Hematopoietic multipotent progenitor cell treated with erythropoietin and hydrocortisone succinate and interleukin-3 and kit ligand, for 8 days (in vitro differentiated cells): ENCODE measurements around the gene KCNK18.

ENCODE experiments used
- DNase-seq: peaks from one replicate; pipeline ENCODE4 v3.0.0-alpha.2; 2015

KCNK18 gene

DNA sequence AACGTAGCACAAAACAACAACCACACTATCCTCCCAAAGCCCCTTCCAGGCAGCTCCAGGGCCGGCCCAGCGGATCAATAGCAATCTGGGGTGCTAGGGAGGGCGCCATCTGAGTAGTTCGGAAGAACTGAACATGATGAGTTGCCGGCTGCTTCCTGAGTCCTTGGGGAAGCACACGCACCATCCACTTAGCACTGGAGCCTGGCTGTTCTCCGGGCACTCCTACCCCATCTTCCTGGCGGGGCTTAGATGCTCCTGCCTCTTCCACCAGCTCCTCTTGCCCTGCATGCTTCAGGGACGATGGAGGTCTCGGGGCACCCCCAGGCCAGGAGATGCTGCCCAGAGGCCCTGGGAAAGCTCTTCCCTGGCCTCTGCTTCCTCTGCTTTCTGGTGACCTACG is at the start of gene KCNK18:
Gene KCNK18 (plus strand): TSS at position 301 of the 400 bp plus-strand sequence. CDS start 0 bp downstream, at position 301.
- no peak for DNase-seq

DNA sequence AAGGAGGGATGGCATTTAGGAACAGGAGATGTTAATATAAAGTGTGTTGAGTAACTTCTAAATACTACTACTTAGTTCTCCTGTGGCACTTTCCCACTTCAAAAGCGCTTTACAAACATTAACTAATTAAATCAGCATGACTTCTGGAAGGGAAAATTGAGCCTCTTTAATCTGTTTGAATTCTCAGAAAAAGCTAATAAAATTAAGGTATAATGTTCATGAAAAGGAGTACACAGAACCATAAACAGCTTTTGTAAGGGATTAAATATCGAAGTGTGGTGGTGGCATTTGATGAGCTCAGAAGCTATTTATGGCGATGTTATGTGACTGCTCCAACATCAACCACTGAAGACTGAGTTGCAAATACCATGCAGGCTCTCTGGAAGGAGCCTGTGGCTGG is 49.0 kb upstream of the KCNK18 start:
- no peak for DNase-seq

DNA sequence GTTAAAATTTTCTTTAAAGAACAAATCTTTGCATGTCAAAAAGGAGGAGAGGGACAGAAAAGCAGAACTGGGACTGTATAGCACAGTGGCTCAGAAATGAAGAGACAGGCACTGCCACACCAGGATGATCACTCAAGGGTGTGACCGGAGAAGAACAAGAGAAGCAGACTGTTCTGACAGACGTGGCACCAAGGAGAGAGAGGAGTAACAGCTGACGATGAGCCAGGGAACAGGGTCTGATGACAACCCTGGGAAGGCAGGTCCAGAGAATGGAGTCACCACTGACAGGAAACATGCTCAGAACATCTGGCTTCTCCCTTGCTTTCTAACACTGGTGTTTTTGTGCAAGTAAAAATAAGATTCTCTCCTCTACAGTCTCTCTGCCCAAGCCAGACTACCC is 44.6 kb upstream of the KCNK18 start:
- no peak for DNase-seq

DNA sequence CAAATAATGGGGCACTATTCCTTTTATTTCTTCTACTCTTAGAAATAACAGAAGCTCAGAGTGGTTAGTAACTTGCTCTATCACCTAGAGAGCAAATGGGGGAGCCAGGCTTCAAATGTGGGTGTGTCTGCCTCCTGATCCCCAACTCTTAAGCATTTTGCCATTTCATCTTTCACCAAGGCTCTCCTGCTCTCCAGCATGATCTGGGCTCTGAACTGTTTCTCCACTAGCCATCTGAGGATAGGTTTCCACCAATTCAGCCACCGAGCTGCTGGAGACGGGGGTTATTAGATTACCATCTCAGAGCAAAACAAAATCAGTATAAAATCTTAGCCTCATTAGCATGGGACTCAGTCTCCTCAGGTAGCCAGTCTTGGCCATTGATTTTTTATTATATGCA is 39.0 kb upstream of the KCNK18 start:
- no peak for DNase-seq

DNA sequence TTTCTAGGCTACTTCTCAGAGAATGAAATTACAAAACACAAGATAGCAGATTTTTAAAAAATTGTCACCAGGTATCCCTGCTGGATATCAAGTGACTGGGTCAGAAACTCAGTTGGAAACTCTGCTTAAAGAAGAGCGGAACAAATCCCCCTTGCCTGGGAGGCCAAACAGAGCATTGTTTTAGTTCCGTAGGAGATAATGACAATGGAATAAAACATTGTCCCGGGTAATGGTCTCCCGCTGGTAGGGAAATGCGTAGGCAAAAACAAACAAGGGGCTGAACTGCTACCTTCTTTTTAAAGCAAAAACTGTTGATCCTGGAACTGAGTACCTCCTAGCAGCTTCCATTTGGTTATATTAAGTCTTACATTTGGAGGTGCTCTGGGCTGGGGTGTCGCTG is 37.9 kb upstream of the KCNK18 start:
- no peak for DNase-seq

DNA sequence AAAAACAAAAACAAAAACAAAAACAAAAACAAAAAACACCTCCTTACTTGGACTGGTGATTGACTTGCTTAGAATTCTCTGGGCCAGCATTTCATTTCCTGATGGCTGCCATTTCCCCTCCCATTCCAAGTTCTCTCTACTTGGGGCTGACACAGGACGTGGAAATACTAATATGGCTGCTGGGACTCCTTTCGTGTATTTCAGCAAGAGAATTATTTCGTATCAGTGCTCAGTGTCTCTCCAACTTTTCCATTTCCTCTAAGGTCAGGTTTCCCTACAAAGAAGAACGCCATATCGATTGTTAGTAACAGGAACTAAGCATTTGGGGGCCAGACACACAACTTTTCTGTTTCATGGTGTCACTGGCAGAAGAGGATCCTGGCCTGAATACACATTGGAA is 36.7 kb upstream of the KCNK18 start:
- DNase-seq = no peak

DNA sequence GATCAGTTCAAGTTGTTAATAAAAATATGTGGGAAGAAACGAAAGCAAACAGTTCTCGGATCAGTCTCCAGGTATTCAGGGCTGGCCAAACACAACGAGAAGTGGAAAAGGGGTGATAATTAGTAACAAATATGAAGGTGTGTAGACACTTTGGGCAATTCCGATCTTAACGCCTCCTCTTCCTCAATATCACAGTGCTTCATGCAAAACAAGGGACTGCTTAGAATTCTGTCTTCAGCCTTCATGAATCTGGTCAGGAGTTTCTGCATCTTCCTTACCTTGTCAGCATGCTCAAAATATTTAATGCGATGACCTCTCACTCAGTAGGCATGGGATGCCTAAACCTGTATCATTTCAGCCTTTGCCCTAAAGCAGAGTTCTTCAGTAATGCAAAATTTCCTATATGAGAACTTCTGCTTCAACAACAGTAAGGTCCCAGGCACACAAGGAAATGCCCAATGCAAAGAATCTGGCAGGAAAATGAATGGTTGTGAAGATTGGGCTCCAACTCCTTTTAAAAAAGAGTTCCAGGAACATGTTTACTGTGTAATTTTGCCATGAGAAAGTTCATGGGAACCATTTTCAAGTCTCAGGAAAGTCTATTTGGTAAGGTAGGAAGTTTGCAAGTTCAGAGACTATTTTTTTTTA is 35.8 kb upstream of the KCNK18 start:
- no peak for DNase-seq

DNA sequence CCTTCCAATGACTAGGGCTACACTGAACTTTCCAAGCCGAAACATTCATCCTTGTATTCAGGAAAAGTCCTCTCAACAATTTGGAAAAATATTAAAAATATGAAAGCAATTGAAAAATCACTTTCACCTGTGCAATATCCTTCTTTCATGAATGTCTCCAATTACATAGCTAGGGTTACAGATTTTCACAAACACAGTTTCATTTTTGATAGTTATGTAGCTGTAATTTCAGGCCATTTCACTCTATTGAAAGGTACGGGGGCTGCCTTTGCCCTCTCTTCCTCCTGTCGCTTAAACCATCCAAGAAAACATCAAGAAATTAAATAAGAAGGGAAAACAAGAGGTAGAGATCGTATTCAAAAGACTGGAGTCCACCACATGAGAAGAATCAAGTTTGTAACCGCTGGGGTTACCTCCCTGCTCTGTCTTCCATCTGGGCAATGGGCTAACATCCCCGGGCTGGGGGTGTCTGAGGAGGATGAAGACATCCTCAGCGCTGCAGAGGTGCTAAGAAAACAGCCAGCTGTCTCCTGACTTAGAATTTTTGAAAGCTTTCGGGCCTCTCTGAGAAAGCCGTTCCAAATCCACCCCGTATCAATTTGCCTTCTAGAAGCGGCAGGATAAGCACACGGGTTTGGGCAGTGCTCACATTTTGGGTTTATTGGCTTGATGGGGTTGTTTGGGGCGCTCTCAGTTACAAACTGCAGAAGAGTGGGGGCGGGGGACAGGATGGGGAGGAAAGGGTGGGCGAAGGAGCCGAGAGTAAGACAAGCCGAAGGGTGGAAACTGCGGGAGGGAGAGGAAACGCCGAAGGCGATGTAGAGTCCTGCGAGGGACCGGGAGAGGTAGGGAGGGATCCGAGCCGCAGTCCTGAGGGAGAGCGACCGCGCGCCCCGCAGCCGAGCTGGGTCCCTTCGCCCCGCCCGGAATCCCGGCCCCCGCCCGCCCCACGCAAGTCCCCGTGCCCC is 34.9 kb upstream of the KCNK18 start:
- DNase-seq = no peak

DNA sequence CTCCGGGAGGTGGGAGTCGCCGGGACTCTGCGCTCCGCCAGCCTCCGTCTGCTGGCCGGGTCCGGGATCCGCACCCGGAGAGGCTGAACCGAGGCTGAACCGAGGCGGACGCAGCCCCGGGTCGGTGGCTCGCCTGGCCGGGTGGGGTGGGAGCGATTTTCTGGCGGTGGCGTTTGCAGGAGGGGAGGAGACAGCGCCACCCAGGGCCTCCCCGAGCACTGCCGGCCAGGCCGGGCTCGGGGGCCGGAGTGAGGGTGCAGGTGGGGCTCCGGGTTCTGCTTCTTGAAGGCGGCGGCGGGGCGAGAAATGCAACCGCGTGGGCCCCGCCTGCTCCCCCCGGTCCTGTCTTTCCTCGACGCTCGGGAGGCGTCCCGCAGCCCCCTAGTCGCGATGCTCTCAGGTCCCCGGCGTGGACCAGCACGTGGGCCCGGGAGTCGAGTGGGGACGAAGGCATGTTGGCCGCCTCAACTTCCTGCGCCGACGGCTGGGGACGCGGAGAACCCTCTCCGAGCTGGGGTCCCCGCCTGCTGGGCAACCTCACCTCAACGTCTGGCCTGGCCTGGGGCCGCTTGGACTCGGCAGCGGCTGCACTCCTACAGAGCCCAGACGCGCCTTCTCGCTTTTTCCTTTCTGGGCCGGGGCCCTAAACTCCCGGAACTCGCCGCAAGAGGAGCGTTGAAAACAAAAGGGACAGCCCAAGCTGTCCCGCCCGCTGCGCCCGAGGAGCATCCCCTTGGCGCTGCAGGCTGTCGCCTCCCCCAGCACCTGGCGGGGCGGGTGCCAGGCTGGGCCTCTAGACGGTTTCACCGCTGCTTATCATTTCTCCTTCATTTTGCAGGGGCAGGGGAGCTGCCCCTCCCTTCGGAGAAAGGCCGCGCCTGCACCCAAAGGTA is 34.0 kb upstream of the KCNK18 start:
- no peak for DNase-seq

DNA sequence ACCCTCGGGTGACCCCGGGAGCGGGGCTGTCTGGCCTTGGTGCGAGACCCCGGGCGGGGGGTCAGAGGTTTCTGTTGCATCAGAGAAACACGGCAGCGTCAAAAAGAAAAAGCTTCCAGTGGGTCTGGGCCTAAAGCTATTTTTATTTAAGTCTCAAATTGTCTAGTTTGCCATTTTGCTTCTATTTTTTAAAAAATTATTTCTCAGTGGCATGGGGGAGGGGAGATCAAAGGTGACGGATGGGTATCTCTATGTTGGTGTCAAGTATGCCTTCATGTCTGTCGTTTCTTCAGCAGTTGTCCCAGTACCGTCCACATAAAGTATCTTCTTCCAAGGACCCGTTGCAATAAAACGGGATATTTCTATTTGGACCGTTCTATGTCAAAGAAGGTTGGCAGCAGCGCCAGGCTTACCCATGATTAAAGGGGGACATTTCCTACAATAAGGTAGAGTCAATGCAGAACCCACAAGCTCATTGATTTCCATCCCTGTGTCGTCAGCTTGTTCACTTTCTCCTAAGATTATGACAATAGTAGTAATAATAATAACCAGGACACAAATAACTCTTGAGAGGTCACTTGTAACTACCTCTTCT is 33.2 kb upstream of the KCNK18 start:
- no peak for DNase-seq

DNA sequence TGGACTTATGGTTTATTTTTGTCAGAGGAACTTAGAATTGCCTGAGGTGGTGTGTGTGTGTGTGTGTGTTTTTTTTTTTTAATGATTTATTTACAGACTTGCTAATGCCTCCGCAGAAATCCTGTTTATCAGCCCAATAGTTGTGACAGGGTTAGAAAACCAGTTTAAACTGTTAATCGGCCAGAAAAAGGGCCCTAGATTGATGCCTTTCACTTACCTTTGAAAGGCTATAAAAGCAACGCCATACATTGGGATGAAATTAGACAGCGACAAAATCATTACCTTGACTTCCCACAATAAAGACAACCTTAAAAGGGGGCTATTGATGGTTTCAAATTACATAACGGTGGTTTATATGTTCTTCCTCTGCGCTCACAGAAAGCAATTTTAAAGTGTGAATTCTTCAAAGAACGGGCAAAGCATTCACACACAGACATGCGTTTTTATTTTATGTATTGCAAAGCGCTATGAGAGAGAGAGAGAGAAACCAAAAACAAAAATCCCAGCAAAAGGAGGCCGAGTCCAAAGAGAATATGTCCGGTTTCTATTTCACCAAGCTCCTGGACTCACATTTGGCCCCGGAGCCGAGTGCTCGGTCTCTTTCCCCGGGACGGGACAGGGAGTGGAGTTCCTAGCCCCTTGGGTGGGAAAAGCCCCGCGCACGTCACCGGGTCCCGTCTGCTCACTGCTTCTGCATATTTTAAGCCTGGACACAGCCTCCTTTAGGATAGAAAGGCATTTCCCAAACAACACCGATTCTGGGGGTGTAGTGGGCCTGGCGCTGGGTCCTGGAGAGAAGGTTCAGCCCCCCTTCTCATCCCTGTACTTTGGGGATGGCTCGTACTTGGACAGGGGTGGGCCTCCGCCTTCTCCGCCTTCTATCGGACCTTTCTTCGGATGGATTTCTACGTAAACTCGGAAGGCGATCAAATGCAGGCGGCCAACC is 32.4 kb upstream of the KCNK18 start:
- DNase-seq = no peak

DNA sequence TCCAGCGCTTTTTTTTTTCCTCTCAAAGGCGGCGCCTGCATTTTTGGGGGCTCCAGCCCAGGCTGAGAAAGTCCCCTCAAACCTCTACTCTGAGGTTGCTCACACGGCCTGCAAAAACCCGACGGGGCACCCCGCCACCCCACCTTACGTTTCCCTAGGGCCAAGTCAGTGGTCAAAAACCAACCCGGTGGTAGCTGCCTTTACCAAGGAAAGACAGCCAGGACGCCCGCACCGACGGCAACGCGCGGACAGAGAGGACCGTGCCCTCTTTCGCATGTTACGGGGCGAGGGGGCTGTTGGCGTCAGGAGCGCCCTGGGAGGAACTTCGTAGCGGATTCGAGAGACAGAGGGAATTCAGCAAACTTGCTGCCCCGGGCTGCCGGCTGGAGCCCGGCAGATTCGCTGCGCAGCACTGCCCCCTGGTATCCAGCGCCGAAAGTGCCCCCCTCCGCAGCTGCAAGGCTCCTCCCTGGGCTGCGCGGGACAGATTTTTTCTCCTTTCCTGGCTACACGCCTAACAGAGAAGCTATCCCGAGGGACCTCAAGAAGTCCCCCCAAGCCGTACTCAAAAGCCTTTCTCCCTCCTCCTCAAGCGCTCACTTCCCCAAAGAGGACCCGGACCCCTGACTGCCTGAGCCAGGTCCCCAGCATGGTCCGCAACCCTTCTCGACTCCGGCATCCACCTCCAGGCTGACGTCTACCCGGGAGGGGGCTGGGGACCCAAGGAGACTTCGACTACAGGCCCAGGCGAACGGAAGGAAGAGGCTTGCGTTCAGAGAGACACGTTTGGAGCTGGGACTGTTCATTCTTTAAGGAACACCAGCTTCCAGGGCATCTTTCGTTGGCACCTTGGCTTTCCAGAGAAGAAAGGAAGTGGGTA is 31.5 kb upstream of the KCNK18 start:
- DNase-seq = peak; percentile 19

DNA sequence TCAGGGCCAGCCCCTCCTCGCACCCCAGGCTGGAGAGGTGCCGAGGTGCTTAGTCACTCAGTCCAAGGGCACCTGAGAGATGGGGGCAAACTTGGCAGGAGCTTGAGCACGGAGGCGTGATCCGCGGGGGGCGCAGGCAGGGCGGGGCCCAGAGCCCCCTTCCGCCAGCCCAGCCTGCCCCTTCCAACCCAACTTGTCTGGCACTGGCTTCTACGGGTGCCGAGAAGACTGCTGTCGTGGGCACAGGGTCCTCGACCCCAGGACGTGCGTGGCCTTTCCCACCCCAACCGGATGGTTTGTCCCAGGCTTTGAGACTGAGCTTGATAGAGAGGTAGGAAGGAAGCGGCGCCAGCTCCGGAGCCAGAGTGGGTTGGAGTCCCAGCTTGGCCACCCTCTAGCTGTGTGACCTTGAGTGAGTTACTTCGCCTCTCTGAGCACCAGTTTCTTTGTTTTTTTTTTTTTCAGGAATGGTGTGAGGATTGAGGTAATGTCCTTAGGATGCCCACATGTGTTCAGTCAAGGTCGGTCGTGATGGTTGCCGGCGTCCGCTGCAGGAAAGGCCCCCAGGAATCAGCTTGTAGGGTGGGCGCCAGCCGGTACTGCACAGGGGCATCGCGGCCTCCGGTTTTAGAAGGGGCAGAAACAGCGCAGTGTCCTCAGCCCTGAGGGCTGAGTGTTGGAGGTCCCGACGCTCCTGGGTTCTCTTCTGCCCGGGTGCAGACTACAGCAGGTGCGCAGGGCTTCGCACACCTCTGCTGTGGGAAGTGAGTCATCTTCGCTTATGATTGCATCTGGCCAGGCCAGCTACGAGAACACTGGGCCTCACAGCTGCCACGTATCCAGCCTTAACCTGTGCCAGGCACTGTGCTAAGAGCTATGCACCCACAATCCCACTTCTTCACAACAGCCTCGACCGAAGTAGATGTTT is 30.6 kb upstream of the KCNK18 start:
- DNase-seq = no peak

DNA sequence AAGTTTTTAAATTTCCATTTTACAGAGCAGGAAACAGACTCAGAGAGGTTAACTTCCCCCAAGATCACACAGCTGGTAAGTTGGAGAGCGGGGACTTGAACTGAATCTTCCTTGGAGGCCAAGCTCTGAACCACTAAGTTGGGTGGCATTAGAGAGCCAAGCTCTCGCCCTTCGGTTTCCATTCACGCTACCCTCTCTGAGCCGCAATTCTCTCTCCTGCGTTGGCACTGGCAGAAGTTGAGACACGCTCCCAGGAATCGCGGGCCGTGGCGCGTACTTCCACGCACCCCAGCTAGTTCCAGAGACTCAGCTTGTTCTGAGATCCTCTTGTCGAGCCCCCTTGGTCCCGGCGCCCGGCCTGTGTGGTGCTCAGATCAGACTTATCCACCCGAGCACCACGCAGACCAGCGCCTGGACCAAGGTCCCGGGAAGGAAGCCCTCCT is 29.9 kb upstream of the KCNK18 start:
- DNase-seq = no peak

DNA sequence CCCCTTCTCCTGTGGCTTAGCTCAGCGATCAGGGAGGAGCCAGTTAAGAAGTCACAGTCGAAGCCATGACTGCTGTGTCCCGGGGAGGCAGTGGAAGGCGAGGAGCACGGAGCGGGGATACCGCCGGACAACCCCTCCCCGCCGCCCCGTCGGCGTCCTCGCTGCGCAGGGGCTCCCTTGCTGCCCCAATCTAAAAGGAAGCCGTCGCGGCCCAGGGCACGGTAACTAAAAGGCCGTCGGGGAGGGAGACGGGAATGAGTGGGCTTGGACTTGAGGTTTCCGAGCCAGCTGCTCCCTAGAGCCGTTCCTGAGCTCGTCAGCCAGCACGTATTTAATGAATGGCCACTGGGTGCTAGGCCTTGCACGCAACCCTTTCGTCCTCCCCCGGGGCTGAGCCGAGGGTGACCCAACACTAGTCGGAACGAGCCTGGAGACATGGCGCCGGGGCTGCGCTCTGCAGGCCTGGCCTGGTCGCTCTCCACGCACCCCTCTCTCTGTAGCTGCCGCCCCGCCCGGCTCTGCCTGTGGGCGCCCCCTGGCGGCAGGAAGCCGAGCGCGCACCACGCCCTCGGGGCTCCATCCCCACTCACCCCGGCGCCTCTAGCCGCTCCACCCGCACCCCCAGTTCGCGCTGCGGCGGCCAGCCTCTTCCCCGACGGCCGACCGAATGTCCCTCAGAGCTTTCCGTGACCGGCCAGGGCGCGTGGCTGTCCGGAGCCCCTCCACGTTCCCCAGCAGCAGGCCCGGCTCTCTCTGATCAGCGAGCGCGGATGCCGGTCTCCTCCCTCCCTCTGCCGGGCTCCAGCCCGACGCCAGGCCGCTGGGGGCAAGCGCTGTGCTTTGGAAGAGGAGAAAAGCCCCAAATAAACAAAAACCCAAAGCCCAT is 29.3 kb upstream of the KCNK18 start:
- DNase-seq = peak; percentile 51

DNA sequence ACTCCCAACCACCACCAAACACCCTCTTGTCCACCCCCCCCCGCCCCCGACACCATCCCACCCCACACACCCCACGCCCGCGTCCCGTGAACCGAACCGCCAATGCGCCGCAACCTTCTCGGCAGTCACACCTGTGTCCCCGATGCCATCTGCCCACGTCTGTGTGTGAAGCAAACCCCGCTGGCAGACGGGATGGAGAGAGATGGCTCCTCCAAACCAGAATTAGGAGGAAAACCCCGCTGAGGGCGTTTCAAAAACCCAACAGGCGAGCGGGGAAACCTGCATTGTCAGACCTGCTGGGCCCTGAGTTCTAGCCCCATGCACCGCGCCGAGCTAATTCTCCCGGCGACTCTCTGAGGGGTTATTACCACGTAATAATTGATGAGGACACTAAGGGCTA is 28.6 kb upstream of the KCNK18 start:
- DNase-seq = no peak

DNA sequence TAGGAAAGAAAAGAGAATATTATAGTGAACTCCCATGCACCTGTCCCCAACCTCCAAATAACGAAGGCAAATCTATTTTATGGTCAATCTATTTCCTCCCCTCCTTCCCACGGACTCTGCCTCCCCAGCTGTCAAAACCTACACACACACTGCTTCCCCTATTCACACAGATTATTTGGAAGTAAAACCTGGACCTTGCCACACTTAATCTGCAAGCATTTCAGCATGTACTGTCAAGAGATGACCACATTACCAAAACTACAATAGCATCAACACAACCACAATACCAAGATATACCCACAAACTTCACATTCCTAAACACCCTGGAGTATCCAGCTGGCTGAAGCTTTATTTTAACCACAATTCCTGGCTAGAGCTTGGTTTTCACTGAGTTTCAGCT is 27.8 kb upstream of the KCNK18 start:
- no peak for DNase-seq

DNA sequence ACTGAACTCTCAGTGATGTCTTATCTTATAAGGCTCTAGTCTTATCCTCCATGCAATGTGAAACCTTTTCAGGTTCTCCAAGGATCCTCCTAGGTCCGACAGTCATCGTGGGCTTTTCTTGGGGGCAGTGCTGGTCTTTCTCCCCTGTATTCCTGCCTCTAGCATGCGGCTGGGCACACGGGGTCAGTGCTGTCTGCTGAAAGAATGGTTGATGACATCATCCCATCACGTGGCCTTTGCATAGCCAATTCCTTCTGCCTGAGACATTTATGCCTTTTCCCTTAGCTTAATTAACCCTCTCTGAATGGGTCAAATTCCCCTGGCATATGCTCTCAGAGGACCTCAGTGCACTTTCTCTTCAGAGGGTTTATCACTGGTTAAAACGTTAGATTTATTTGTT is 27.0 kb upstream of the KCNK18 start:
- DNase-seq = no peak
